Measurements from ENCODE around the gene KCNE4.

KCNE4 gene

DNA sequence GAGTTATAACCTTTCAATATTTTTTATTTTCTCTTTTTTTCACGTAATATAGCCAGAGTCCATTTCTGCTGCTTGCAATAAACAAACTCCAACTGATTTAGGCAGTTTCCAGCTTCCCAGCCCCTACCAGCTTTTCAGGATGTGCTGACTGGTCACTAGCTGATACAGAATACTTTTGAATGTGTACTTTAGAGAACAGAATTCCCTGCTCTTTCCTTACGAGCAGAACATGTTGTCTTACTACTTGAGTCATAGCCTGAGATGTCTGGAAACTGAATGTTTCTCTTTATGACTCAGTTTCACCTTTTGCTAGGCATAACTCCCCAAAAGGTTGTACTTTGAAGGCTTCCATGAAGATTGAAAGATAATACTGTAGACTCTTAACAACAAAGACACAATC, 44.5 kb upstream of the KCNE4 start:
- TF ChIP-seq ZBTB7A (IDR thresholded peaks at IDR 0.05; ENCODE audit: low read depth) (no peak), NFIC (IDR thresholded peaks at IDR 0.05) (no peak), RAD21 (IDR thresholded peaks at IDR 0.05; ENCODE audit: low read depth) (no peak), FOXM1 (IDR thresholded peaks at IDR 0.05; ENCODE audit: borderline replicate concordance, low read depth) (no peak), CREB1 (IDR thresholded peaks at IDR 0.05; ENCODE audit: low read depth) (no peak), TEAD4 (IDR thresholded peaks at IDR 0.05) (no peak), EGR1 (IDR thresholded peaks at IDR 0.05) (no peak), TAF1 (IDR thresholded peaks at IDR 0.05; ENCODE audit: low read depth) (no peak), YY1 (IDR thresholded peaks at IDR 0.05; ENCODE audit: low read depth) (no peak), CEBPB (IDR thresholded peaks at IDR 0.05) (no peak), TCF12 (IDR thresholded peaks at IDR 0.05; ENCODE audit: low read depth) (no peak), EP300 (IDR thresholded peaks at IDR 0.05; ENCODE audit: borderline replicate concordance) (no peak)
- TF ChIP-seq, protein P1, sequence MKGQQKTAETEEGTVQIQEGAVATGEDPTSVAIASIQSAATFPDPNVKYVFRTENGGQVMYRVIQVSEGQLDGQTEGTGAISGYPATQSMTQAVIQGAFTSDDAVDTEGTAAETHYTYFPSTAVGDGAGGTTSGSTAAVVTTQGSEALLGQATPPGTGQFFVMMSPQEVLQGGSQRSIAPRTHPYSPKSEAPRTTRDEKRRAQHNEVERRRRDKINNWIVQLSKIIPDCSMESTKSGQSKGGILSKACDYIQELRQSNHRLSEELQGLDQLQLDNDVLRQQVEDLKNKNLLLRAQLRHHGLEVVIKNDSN (IDR thresholded peaks at IDR 0.05) = no peak
- TF ChIP-seq, protein P2, sequence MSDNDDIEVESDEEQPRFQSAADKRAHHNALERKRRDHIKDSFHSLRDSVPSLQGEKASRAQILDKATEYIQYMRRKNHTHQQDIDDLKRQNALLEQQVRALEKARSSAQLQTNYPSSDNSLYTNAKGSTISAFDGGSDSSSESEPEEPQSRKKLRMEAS (IDR thresholded peaks at IDR 0.05) = no peak
- TF ChIP-seq, protein P3, sequence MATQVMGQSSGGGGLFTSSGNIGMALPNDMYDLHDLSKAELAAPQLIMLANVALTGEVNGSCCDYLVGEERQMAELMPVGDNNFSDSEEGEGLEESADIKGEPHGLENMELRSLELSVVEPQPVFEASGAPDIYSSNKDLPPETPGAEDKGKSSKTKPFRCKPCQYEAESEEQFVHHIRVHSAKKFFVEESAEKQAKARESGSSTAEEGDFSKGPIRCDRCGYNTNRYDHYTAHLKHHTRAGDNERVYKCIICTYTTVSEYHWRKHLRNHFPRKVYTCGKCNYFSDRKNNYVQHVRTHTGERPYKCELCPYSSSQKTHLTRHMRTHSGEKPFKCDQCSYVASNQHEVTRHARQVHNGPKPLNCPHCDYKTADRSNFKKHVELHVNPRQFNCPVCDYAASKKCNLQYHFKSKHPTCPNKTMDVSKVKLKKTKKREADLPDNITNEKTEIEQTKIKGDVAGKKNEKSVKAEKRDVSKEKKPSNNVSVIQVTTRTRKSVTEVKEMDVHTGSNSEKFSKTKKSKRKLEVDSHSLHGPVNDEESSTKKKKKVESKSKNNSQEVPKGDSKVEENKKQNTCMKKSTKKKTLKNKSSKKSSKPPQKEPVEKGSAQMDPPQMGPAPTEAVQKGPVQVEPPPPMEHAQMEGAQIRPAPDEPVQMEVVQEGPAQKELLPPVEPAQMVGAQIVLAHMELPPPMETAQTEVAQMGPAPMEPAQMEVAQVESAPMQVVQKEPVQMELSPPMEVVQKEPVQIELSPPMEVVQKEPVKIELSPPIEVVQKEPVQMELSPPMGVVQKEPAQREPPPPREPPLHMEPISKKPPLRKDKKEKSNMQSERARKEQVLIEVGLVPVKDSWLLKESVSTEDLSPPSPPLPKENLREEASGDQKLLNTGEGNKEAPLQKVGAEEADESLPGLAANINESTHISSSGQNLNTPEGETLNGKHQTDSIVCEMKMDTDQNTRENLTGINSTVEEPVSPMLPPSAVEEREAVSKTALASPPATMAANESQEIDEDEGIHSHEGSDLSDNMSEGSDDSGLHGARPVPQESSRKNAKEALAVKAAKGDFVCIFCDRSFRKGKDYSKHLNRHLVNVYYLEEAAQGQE (IDR thresholded peaks at IDR 0.05; ENCODE audit: low read depth) = no peak

DNA sequence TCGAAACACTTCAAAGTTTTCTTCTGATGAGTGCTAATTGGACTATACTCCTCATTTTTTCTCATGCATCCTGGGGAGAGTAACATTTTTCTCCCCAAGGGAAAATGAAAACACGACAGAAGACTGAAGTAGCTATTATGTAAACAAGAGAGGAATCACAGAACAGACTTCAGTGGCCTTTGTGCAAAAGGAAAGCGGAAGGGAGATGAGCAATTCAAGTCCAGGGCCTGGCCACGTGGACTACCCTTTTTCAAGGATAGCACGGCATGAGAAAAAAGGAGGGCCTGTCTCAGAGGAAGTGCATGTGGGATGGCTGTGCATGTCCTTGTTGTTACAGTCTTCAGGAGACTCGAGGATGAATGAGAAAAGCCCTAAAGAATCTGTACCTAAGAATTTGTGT, 43.8 kb upstream of the KCNE4 start:
- TF ChIP-seq ZBTB7A (IDR thresholded peaks at IDR 0.05; ENCODE audit: low read depth) = no peak
- TF ChIP-seq, protein P2 (IDR thresholded peaks at IDR 0.05) = no peak
- TF ChIP-seq CEBPB (IDR thresholded peaks at IDR 0.05) = no peak
- TF ChIP-seq, protein P3 (IDR thresholded peaks at IDR 0.05; ENCODE audit: low read depth) = no peak
- TF ChIP-seq FOXM1 (IDR thresholded peaks at IDR 0.05; ENCODE audit: borderline replicate concordance, low read depth) = no peak
- TF ChIP-seq TAF1 (IDR thresholded peaks at IDR 0.05; ENCODE audit: low read depth) = no peak
- no peak for TF ChIP-seq YY1 (IDR thresholded peaks at IDR 0.05; ENCODE audit: low read depth)
- no peak for TF ChIP-seq EGR1 (IDR thresholded peaks at IDR 0.05)
- TF ChIP-seq TCF12 (IDR thresholded peaks at IDR 0.05; ENCODE audit: low read depth) = no peak
- no peak for TF ChIP-seq TEAD4 (IDR thresholded peaks at IDR 0.05)
- no peak for TF ChIP-seq NFIC (IDR thresholded peaks at IDR 0.05)
- no peak for TF ChIP-seq EP300 (IDR thresholded peaks at IDR 0.05; ENCODE audit: borderline replicate concordance)
- TF ChIP-seq, protein P1 (IDR thresholded peaks at IDR 0.05) = no peak
- no peak for TF ChIP-seq RAD21 (IDR thresholded peaks at IDR 0.05; ENCODE audit: low read depth)

DNA sequence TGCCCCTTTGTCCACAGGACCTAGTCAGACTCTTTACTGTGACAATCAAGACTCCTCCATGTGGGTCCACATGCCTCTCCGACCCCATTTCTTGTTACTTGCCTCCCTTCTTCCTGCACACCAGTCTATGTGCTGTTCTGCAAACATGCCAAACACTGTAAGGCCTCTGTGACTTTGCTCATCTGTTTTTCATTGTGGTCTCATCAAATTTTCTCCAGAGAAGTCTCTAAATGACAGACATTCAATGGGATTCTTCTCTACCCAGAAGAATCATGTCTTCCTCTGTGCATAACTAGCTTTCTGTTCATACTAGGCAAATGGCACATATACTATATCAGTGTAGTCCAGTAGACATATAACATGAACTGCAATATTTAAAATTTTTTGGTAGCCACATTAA, 43.0 kb upstream of the KCNE4 start:
- TF ChIP-seq TEAD4 (IDR thresholded peaks at IDR 0.05) (no peak), ZBTB7A (IDR thresholded peaks at IDR 0.05; ENCODE audit: low read depth) (no peak), TCF12 (IDR thresholded peaks at IDR 0.05; ENCODE audit: low read depth) (no peak), RAD21 (IDR thresholded peaks at IDR 0.05; ENCODE audit: low read depth) (no peak), CEBPB (IDR thresholded peaks at IDR 0.05) (no peak), TAF1 (IDR thresholded peaks at IDR 0.05; ENCODE audit: low read depth) (no peak), CREB1 (IDR thresholded peaks at IDR 0.05; ENCODE audit: low read depth) (no peak)

DNA sequence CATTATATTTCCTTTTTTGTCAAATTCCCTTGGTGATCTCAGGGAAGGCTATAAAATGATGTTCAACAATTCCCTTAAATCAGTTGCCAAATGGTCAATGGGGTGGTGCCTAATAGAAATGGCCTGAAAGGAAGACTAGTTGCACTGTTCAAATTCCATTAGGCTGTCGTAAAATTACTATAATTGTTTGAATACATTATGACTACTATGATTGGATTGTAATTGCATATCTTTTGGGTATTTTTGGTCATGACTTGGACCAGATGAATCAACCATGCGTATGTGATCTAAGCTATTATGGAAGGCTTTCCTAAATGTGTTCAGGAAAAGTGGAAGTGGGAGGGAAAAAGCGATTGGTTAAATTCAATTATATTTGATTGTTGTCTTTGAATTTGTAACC, 41.3 kb upstream of the KCNE4 start:
- TF ChIP-seq RAD21 (IDR thresholded peaks at IDR 0.05; ENCODE audit: low read depth) = no peak
- TF ChIP-seq, protein P3 (IDR thresholded peaks at IDR 0.05; ENCODE audit: low read depth) = no peak

DNA sequence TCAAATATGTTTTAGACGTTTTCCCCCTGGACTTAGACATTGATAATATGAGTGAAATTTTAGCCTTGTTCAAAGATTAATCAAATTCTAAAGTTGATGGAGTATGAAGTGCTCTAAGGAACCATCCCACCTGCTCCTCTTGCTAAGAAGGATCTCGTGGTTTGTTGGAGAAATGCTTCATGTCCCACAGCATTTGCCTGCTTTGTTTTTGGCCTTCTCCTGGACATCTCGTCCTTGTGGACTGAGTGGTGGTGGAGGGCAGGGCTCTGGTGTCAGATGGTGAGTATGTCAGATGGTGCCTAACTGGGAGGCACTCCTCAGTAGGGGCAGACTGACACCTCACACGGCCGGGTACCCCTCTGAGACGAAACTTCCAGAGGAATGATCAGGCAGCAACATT, 39.7 kb upstream of the KCNE4 start:
- no peak for TF ChIP-seq CEBPB (IDR thresholded peaks at IDR 0.05)
- TF ChIP-seq NFIC (IDR thresholded peaks at IDR 0.05) = no peak
- no peak for TF ChIP-seq TCF12 (IDR thresholded peaks at IDR 0.05; ENCODE audit: low read depth)

Measured in Ishikawa (cell line).